Endothelial cell of umbilical vein (primary cell): Measurements from ENCODE around the gene C7orf25.

Experiments
- CTCF ChIP-seq, 2 donors: IDR thresholded peaks; 1 replicate in 1 of 2; 2 replicates in 1 of 2; pipeline ENCODE4 v1.5.1; 2011; ENCODE audit warnings: low read length in 2 of 2, mild to moderate bottlenecking in 2 of 2, moderate library complexity in 2 of 2, control low read depth in 1 of 2, inconsistent platforms in 1 of 2, low read depth in 1 of 2; ENCODE audit not compliant: insufficient read depth in 1 of 2; ENCODE audit errors: extremely low read depth in 1 of 2
- EZH2 ChIP-seq: IDR thresholded peaks from 2 replicates; pipeline ENCODE4 v1.6.1; 2012; ENCODE audit warnings: borderline replicate concordance, low read depth, mild to moderate bottlenecking, moderate library complexity, low read length, inconsistent platforms; ENCODE audit not compliant: severe bottlenecking
- FOS ChIP-seq: IDR thresholded peaks from 2 replicates; pipeline ENCODE4 v1.6.1; 2011; ENCODE audit warnings: mild to moderate bottlenecking, low read length, moderate library complexity, borderline replicate concordance; ENCODE audit not compliant: insufficient read depth
- GATA2 ChIP-seq: IDR thresholded peaks from 2 replicates; pipeline ENCODE4 v1.7.0; 2011; ENCODE audit warnings: low read depth, mild to moderate bottlenecking, moderate library complexity, mixed read lengths, low read length; ENCODE audit not compliant: insufficient read length, insufficient read depth
- JUN ChIP-seq: IDR thresholded peaks from 2 replicates; pipeline ENCODE4 v1.6.1; 2011; ENCODE audit warnings: borderline replicate concordance, low read depth; ENCODE audit not compliant: insufficient read length, insufficient read depth
- MAX ChIP-seq: IDR thresholded peaks from 2 replicates; pipeline ENCODE4 v1.6.1; 2011; ENCODE audit not compliant: insufficient read depth, insufficient read length
- MYC ChIP-seq: IDR thresholded peaks from one replicate; pipeline ENCODE4 v1.6.1; 2011; ENCODE audit warnings: mild to moderate bottlenecking, low read depth, low read length
- POLR2A ChIP-seq: IDR thresholded peaks from 2 replicates; pipeline ENCODE4 v1.6.1; 2012; ENCODE audit warnings: low read depth, mild to moderate bottlenecking, control low read depth, low read length
- POLR2AphosphoS5 ChIP-seq: IDR thresholded peaks from 2 replicates; pipeline ENCODE4 v1.6.1; 2012; ENCODE audit warnings: low read depth, mild to moderate bottlenecking, control low read depth, low read length, moderate library complexity; ENCODE audit not compliant: insufficient read depth

GRCh38 chr7:42878303-42878702, 33.6 kb downstream of the C7orf25 start:
- TF ChIP-seq CTCF (IDR thresholded peaks at IDR 0.05; ENCODE audit: extremely low read depth in 1 of 2, insufficient read depth in 1 of 2, low read depth in 1 of 2, low read length in 2 of 2) (no peak), EZH2 (no peak), JUN (no peak), MYC (no peak), GATA2 (no peak), POLR2AphosphoS5 (no peak), MAX (no peak), POLR2A (no peak), FOS (no peak)
